Stimulated activated naive CD4-positive, alpha-beta T cell (primary cell): ENCODE measurements around the gene SHLD2.
"Not testable (repeated sequence)": the region's sequence is repeated elsewhere in the genome, so short reads cannot be mapped to it uniquely, and the experiment has no call there.

Experiments used
- DNase-seq, 6 experiments: peaks; one replicate each; lab custom pipeline; 2025; lab: John Stamatoyannopoulos, UW

The SHLD2 gene

DNA sequence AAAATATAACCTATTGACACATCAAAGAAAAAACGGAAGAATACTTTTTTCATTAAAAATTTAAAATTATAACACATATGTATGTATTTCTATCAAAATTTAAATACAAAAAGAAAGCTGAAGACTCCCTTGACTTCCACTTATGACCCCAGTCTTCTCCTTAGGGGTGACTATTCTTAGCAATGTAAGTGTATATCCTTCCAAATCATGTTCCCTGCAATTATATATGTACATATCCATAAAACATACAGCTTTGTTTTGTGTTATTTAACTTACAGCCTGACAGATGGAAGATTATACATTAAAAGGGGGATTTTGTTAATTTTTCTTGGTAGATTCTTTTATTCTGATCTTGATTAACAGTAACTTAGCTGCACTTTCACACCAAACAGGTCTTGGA, 9.5 kb upstream of the SHLD2 start:
- no peak for DNase-seq

DNA sequence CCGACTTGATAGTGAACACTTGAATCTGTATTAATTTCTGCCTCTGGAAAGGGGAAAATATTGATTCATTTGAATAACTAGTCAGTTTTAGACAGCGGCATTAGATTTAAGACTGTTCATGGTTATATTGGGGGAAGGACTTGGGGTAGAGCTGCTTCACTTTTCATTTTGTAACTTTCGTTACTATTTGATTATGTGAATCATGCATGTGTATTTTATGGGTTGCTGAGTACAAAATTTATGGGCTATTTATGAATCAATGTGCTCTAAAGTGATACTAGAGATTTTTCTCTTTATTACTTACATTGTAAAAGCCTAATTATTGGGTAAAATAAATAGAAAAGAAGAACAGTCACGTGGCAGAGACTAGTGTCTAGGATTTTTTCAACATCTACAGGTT, 5.3 kb upstream of the SHLD2 start:
- DNase-seq, result no peak

DNA sequence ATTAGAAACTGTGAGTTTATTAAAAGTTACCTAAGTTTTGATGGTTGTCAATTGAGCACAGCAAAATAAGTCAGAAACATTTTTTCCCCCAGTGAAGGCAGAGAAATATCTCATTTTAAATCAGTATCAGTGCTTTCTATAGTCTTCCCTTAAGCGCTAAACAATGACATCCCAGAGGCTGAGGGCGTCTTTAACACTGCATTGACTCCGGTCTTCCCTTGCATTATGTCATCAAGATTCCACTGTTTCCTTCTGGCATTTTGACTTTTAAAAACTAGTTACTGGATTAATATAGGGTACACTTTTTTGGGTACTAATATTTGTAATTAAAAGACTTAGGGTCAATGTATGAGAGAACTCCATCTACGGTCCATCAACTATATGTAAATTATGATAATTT, 4.2 kb upstream of the SHLD2 start:
- DNase-seq, result no peak

DNA sequence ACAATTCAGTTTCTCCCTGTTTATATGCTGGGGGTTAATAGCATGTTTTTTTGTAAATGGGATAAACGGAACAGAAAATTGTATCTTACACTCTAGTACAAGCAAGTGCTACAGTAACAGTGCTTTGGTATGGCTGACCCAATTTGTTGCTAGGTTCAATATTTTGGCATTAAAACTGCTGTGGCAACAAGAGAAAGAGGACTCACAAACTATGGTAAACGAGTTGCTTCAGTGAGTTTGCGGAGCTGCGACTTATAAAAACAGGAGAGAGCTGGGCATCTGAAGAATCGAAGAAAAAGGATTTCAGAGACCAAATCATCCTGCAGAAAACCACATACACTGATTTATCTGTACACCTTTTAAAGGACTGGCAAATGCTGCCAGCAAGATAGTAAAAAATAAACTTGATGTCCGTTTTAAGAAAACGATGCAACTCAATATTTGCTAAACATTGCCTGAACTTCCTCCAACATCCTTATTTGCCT, 2.6 kb upstream of the SHLD2 start:
- DNase-seq, result peak in 2 of 6 experiments; percentile 2 to 19

DNA sequence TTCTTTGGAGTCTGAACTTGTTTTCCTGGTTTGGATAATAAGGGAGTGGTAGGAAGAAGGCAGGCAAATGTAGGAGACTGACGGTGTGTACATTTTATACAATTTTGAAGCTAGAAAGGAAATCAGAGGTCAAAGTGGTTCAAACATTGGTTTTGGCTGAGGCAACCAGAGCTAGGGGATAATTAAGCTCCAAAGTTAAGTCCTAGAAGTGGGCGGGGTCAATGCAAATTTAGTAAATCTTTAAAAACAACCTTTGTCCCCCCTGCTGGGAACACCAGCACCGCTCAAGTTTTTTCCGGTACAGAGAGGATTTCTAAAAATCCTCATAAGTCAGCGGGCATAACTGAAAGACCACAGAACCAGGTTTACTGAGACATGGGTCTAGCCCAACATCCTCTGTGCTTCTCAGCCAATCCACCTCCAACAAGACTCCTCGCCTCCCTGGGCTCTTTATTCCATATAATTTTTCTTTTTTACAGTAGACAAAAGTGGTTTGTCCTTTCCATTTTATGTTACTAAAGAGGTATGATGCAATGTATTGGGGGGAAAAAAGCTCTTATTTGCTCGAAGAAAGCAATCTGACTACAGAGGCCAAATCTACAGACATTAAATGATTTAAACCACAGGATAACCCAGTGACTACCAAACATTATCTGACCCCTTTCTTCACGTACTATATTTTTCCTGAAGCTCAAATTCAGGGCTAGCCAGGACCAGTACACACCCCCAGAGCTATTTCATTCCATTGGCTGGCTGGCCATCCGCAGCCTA, 2.0 kb upstream of the SHLD2 start:
- peak in 3 of 6 experiments; percentile 2 to 19 (median 17) for DNase-seq

DNA sequence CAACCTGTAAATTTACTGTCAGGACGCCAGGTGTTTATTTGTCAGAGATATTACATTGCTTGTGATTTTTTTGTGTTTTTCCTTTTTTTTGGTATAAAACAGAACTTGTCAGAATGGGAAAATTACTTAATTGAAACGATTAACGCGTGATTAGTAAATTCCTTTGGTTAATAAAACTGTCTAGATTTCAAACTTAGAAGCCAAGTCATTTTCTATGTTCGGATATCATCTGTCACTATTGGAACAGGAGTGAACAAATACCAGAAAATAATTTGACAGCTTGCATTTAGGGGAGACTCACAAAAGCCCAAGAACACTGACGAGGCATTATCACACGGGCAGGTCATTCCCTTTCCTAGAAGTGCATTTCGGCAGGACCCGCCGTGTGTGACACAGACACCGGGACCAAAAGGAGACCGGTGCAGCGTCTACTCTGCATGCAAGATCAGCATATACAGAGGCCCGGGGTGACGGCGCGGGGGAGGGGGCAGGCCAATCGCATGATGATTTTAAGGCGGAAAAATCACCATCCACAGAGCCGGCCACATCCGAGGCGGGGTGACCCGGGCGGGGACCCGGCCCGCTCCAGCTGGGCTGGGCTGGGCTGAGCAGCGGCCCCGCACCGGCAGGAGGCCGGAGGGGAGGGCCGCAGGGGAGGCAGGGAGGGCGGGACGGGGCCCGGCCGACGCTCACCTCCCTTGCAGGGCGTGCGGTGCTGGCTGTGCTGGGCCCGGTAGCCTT, 1.2 kb upstream of the SHLD2 start:
- DNase-seq, result peak; percentile 12 to 70 (median 46)

DNA sequence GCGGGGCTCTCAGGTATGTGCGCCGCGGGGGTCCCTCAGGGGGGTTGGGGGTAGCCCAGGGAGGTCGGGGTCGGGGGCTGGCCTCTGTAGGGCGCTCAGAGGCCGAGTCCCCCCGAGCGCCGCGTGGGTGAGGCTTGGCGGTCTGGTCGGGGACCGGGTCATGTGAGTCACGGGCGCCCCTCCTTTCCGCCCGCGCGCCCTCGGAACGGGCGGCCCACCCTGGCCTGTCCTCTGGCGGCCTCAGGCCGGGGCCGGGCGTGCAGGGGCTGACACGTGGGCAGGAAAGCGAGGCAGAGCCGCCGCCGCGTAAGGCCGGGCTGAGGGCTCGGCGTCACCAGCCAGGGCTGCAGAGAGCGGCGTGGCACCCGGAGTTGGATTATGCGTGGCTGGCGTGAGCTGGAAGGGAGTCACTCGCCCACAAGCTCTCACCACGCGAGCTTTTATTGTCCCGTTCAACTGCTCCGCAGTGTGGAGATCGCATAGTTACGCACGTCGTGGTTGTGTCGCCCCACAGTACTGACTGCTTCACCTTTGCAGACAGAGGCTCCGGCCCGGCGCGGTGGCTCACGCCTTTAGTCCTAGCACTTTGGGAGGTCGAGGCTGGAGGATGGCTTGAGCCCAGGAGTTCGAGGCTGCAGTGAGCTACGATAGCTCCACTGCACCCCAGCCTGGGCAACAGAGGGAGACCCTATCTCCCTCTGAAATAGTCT, 385 bp downstream of the SHLD2 start:
- DNase-seq, result peak in 5 of 6 experiments; percentile 54 to 78 (median 71)

DNA sequence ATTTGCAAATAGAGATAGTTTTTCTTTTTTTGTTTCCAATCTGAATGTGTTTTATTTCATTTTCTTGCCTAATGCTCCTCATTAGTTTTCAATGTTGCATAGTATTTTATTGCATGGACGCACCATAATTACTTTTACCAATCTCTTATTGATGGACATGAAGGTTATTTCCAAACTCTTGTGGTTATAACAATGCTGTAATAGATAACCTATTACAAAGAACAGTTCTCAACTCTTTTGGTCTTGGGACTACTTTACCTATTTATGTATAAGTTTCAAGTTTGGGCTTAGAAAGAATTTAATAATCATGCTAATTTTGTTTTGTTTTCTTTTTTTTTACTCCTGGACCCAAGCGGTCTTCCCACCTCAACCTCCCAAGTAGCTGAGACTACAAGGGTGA, 7.0 kb downstream of the SHLD2 start:
- no peak for DNase-seq

DNA sequence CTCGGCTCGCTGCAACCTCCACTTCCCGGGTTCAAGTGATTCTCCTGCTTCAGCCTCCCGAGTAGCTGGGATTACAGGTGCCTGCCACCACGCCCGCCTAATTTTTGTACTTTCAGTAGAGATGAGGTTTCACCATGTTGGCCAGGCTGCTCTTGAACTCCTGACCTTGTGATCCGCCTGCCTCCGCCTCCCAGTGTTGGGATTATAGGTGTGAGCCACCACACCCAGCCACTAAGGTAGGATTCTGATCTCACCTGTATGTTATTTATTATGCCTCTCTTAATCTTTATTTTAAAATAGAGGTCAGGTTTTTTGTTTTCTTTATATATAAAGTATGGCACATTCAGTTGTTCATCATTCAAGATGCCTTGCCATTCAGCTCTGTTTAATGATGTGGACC, 9.7 kb downstream of the SHLD2 start:
- DNase-seq, result not testable (repeated sequence)

DNA sequence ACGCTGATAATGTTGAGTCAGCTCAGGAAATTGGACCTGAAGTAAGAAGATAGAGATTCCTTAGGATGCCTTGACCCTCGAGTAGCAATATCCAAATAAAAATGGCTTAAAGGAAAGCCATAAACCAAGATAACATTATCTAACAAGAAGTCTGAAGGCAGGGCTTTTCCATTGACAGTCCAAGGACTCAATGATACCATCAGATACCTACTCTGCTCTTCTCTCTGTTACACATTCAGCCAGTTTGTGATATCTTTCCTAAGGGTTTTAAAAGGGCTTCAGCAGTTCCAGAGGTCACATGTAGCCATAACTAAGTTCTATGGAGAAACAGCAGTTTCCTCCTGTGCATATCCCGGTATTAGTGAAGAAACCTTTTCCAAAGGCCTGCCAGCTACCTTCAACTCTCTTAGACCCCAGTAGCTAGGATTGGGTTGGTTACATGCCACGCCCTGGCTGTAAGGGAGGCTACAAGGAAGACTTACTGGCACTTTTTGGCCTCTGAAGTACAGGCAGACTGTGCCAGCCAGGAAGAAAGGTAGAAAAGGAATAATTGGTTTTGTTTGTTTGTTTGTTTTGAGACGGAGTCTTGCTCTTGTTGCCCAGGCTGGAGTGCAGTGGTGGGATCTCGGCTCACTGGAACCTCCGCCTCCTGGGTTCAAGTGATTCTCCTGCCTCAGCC, 10.6 kb downstream of the SHLD2 start:
- no peak for DNase-seq

DNA sequence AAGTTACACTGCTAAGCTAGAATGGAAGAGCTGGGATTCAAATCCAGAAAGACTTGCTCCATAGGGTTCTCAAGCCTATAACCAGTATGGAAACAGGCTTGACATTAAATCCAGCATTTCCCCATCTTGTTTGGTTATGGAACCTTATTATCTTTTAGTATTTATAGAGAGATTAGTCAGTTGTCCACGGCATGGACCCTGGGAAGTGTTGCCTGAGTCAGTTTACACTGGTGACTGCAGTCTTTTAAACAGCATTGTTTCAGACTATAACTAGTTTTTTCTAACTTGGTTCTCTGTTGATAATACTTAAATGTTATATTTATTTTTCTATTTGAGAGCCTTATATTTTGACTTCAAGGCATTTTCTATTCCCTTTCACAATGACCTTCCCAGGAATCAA, 23.1 kb downstream of the SHLD2 start:
- not testable (repeated sequence) for DNase-seq

DNA sequence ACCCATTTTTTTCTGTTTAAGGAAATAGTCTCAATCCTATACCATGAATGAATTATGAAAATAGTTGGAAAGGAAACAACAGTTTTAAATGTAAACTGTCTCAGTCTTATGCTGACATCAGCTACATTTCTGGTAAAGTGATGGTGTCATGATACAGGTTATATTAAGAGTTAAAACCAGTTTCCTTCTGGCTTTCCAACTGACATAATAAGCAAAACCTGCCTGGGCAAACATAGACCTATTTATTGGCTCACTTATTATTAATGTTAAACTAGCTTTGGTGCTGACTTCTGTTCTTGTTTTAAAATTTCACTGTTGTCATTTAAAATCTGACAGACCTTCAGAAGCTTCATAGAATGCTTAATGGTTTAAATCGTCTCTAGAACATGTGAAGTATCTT, 24.0 kb downstream of the SHLD2 start:
- not testable (repeated sequence) for DNase-seq

DNA sequence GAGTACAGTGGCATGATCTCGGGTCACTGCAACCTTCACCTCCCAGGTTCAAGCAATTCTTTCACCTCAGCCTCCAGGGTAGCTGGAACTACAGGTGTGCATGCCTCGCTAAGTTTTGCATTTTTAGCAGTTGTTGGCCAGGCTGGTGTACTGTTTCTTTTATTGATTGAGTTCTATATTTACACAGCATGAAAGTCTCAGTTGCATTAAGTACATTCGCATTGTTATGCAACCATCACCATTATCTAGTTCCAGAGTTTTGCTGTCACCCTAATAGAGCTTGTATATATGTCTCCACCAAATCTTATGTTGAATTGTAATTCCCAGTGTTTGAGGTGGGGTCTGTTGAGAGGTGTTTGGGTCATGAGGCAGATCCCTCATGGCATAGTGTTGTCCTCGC, 28.3 kb downstream of the SHLD2 start:
- DNase-seq, result not testable (repeated sequence)

DNA sequence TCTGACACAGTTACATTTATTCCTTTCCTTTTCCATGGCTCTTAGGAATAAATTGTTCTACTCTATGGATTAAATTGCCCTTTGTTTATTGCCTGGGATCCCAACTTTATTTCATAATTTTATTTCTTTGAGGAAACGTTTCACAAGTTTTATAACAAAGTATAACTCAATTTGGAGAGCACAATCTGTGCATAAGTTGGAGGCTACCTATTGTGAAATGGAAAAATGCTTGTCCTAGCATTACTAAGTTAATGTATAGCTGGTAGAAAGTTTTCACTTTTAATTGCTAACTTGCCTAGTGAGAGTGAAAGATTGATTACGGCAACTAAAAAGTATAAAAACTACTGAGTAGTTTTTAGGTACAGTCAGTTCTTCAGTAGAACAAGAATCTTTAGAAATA, 32.0 kb downstream of the SHLD2 start:
- not testable (repeated sequence) for DNase-seq

DNA sequence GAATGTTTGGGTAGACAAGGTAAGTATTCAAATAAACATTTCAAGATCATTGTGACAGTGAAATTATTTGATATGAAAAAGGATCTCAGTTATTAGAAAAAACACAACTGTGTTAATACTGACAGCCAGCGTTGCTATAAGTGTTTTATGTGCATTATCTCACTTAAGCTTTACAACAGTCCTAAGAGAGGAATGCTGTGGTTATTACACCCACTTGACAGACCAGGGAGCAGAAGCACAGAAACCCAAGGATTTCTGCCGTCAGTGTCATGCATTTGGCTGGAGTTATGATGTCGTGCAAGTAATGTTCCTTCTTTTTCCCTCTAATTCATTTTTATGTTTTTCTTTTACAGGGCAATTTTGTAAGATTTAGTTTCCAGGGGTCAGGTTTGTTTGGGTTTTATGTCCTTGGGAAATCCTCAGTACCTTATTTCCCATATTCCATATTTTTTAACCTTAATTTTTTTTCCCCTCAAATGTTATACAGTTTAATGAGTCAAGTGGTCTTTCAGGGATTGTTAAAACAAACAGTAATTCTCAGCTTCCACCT, 32.7 kb downstream of the SHLD2 start:
- not testable (repeated sequence) for DNase-seq

DNA sequence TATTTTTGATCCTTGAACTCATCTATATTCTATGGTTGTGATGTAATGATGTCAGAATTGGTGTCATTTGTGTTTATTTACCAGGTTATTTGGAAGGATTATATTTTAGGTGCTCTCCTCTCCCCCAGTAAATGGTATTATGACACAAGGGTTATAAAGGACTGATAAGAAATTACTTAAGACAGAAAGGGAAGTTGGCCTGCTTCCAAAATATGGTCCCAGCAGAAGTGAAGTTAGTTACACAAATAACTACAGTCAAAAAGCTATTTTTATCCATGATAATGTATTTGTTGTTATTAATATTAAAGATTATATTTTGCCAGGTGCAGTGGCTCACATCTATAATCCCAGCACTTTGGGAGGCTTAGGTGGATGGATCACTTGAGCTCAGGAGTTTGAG, 37.2 kb downstream of the SHLD2 start:
- not testable (repeated sequence) for DNase-seq

DNA sequence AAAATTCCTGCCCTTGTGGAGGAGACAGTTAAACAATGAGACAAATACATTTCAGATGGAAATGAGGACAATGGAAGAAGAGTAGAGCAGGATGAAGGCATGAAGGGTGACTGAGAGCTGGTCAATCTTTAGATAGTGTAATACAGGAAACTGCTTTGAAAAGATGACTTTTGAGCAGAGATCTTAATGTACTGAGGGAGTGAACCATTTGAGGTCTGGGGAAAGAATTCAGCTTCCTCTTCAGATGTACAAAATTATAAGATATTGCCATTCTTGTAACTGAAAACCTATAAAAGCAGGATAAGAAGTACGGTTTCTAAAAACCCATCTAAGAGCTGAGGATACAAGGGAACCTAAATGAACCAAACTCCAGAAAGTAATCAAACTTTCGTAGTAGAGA, 38.9 kb downstream of the SHLD2 start:
- DNase-seq, result not testable (repeated sequence)

DNA sequence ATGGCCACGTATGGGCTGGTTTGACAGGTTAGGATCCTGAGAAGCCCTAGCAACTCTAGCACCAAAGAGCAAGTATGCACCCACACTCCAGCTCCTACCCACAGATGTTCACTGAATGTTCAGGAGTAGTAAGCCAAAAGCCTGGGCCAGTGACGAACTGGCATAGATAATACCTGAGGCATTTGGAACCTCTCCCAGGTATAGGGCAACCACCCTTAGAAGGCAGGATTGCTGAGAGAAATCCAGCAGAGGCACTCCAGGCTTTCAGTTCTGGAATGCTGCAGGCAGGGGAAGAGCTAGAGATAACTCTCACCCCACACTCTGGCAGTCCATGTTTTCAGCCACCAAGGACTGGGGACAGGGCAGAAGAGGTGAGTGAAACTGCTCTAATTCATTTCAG, 39.4 kb downstream of the SHLD2 start:
- DNase-seq, result not testable (repeated sequence)

DNA sequence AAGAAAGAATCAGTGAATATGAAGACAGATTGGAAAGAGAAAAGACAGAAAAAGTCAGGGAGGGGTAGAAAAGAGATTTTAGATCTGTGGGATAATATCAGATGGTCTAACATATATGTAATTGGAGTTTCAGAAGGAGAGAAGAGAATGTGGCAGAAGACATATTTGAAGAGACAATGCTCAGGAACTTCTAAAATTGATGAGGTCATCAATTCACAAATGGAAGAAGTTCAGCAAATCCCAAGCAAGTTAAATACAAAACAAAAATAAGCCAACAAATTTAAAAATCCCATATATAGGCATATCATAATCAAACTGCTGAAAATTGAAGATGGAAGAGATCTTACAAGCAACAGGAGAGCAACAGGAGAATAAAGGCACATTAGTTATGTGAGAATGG, 42.5 kb downstream of the SHLD2 start:
- DNase-seq, result not testable (repeated sequence)

DNA sequence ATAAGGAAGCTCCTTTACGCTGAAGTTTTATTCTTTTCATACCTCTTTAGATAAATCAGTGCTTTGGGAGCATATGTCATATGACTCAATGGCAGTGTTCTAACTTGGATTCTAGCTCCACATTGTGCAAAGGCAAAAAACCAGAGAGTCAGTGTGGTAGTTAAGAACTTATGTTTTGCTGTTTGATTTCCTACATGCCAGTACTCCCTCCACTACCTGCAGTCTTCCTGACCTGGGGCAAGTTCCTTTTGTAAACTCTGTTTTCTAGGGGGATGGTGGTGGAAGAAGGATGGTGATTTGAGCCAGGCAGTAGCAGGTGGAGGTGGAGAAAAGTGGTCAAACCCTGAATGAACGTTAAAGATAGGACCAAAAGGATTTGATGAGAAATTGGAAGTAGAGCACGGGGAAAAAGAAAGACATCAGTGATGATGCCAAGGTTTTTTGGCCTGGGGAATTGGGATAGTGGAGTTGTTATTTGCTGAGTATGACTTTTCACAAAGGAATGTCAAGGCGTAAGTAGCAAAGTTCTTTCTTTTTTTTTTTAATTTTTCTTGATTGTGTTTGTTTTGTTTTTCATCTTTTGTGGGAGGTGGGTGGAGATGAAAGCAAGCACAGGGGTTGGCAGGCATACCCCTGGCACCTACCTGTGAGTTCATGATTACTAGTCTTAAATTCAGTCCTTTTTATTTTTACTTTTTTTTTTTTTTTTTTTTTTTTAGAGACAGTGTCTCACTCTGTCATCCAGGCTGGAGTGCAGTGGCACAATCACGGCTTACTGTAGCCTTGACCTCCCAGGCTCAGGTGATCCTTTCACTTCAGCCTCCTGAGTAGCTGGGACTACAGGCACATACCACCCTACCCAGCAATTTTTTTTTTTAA, 47.5 kb downstream of the SHLD2 start:
- DNase-seq, result not testable (repeated sequence)

DNA sequence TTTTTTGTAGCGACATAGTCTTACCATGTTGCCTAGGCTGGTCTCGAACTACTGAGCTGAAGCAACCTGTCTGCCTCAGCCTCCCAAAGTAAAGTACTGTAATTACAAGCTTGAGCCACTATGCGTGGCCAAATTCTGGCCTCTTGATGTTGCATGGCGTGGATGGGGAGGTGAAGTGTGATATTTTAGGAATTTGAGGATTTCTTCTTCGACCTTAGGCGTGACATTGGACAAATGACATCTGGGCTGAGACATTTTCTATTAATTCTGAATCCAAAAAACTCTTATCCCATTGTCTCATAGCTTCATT, 48.1 kb downstream of the SHLD2 start:
- not testable (repeated sequence) for DNase-seq
